CD4-positive, alpha-beta T cell (primary cell): ENCODE data around the gene INSRR. TPM values are rescaled to one million over a fixed set of nuclear protein-coding genes. Genes with fewer than 3 reads are reported as not detected.

Source experiments
- ATAC-seq: fragments of 200-7000 bp; cut with Tn5 transposase; one replicate; pipeline ENCODE4 v1.10.0; 2022; ENCODE audit warnings: mild to moderate bottlenecking; ENCODE audit not compliant: poor library complexity
- CTCF ChIA-PET: fragments of 350-600 bp; sonication (Branson Sonifier 250); formaldehyde crosslinking; loops from one replicate; lab custom pipeline; 2021; ENCODE audit warnings: antibody characterized with exemption, inconsistent platforms; lab: Charles Lee
- POLR2A ChIA-PET: fragments of 350-600 bp; sonication (Branson Sonifier 250); formaldehyde crosslinking; loops from one replicate; lab custom pipeline; 2021; ENCODE audit warnings: antibody characterized with exemption, inconsistent platforms; lab: Charles Lee
- DNase-seq, 14 experiments: peaks; one replicate each; pipeline ENCODE4 v3.0.0-alpha.2; 2013 to 2020; ENCODE audit warnings: mixed read lengths in 2 of 14
- H3K27ac ChIP-seq, 2 donors: one replicate each; pipeline versions ENCODE4 v1.5.1 to v1.7.0; 2013; ENCODE audit warnings: low read length in 2 of 2, low read depth in 1 of 2, mild to moderate bottlenecking in 1 of 2
- H3K27me3 ChIP-seq, 2 experiments: 1 replicate in 1 of 2; 2 replicates in 1 of 2; pipeline versions ENCODE4 v1.6.1 to v1.7.0; 2013; ENCODE audit warnings: low read length in 2 of 2, control low read depth in 1 of 2, mild to moderate bottlenecking in 1 of 2, moderate library complexity in 1 of 2; ENCODE audit not compliant: insufficient read depth in 2 of 2, control insufficient read depth in 1 of 2
- H3K36me3 ChIP-seq: one replicate; pipeline ENCODE4 v1.6.1; 2013; ENCODE audit warnings: low read length, control low read depth; ENCODE audit not compliant: insufficient read depth
- H3K4me1 ChIP-seq: one replicate; pipeline ENCODE4 v1.6.1; 2013; ENCODE audit warnings: low read length, control low read depth; ENCODE audit not compliant: insufficient read depth
- H3K4me3 ChIP-seq: one replicate; pipeline ENCODE4 v1.5.1; 2013; ENCODE audit warnings: mild to moderate bottlenecking, low read length, moderate library complexity
- H3K9me3 ChIP-seq, 2 experiments: 1 replicate in 1 of 2; 2 replicates in 1 of 2; pipeline versions ENCODE4 v1.6.1 to v1.7.0; 2013; ENCODE audit warnings: low read length in 2 of 2, mild to moderate bottlenecking in 2 of 2, control low read depth in 1 of 2, moderate library complexity in 1 of 2; ENCODE audit not compliant: control insufficient read depth in 1 of 2, insufficient read depth in 1 of 2
- H3K27ac Mint-ChIP-seq: one replicate; pipeline ENCODE4 v1.8.0; 2020; ENCODE audit warnings: mixed read lengths
- H3K27me3 Mint-ChIP-seq: one replicate; pipeline ENCODE4 v1.8.0; 2021; ENCODE audit warnings: mixed read lengths
- H3K36me3 Mint-ChIP-seq: one replicate; pipeline ENCODE4 v1.8.0; 2021; ENCODE audit warnings: low read depth, mixed read lengths
- H3K4me1 Mint-ChIP-seq: one replicate; pipeline ENCODE4 v1.8.0; 2021; ENCODE audit warnings: low read depth, mixed read lengths
- H3K4me3 Mint-ChIP-seq: one replicate; pipeline ENCODE4 v1.8.0; 2020; ENCODE audit warnings: mild to moderate bottlenecking, mixed read lengths
- H3K9me3 Mint-ChIP-seq: one replicate; pipeline ENCODE4 v1.8.0; 2020; ENCODE audit warnings: mixed read lengths
- intact Hi-C, 2 experiments: fragments of 100-400 bp; cut with DNase I in 1 of 2; cut with micrococcal nuclease in 1 of 2; formaldehyde crosslinking; loops; one replicate each; pipeline versions ENCODE4 v1.15.1 to v1.9.0; 2023 to 2025; cut with DNase I, micrococcal nuclease
- total RNA-seq, 174 experiments: library from RNA in 2 of 174; stranded (reverse) in 2 of 174; gene quantifications; one replicate each; pipeline ENCODE4 v1.2.3 and lab custom pipeline; 2021 to 2026
- TF ChIP-seq, protein P1 (sequence below): fragments of 200-600 bp; IDR thresholded peaks from one replicate; pipeline ENCODE4 v1.8.0; 2022; ENCODE audit warnings: antibody characterized with exemption, mild to moderate bottlenecking

Gene INSRR
- total RNA-seq, 2 experiments from 2014 or later, result not detected

GRCh38 chr1:156873659-156874058, 14.7 kb upstream of the INSRR start:
- H3K27ac ChIP-seq, result no peak overlapping the region
- ChIA-PET POLR2A (no interaction called here), CTCF (no interaction called here)
- no peaks in the 10 kb centered on the region for H3K36me3 ChIP-seq
- TF ChIP-seq, protein P1, sequence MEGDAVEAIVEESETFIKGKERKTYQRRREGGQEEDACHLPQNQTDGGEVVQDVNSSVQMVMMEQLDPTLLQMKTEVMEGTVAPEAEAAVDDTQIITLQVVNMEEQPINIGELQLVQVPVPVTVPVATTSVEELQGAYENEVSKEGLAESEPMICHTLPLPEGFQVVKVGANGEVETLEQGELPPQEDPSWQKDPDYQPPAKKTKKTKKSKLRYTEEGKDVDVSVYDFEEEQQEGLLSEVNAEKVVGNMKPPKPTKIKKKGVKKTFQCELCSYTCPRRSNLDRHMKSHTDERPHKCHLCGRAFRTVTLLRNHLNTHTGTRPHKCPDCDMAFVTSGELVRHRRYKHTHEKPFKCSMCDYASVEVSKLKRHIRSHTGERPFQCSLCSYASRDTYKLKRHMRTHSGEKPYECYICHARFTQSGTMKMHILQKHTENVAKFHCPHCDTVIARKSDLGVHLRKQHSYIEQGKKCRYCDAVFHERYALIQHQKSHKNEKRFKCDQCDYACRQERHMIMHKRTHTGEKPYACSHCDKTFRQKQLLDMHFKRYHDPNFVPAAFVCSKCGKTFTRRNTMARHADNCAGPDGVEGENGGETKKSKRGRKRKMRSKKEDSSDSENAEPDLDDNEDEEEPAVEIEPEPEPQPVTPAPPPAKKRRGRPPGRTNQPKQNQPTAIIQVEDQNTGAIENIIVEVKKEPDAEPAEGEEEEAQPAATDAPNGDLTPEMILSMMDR, result no peak
- H3K9me3 ChIP-seq, result no peaks in the 10 kb centered on the region
- Mint-ChIP-seq H3K4me1 (no peaks in the 10 kb centered on the region), H3K27me3 (peaks cover 6% of the 10 kb centered on the region), H3K36me3 (no peaks in the 10 kb centered on the region), H3K27ac (no peak overlapping the region), H3K4me3 (no peak overlapping the region), H3K9me3 (no peaks in the 10 kb centered on the region)
- no peaks in the 10 kb centered on the region for H3K4me1 ChIP-seq
- ATAC-seq, result no peak
- DNase-seq, result no peak
- peaks cover 4 to 8% of the 10 kb centered on the region in 2 experiments for H3K27me3 ChIP-seq
- H3K4me3 ChIP-seq, result no peak overlapping the region
- intact Hi-C loops, result no loop called here

DNA sequence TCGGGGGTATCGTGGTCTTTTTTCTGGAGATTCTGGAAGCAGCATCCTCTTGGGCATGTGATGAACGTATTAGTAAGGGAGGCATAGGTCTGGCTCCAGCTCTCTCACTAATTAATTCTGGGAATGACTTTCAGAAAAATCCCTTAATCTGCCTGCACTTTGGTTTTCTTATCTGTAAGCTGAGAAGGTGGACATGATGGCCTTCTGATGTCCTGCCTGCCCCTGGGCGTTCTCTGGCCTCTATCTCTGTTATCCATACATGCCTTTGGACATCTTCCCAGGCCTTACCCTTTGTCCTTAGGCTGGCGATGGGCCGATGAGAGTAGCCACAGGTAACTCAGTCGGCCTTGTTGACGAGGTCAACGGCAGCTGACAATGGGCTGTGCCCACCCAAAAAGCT, 10.5 kb upstream of the INSRR start:
- ChIA-PET CTCF (no interaction called here), POLR2A (no interaction called here)
- no peak overlapping the region for H3K4me3 Mint-ChIP-seq
- Histone ChIP-seq H3K9me3 (no peaks in the 10 kb centered on the region), H3K27me3 (peaks cover 6 to 9% of the 10 kb centered on the region in 2 experiments), H3K27ac (no peak overlapping the region), H3K4me3 (no peak overlapping the region), H3K36me3 (no peaks in the 10 kb centered on the region), H3K4me1 (peaks cover 10% of the 10 kb centered on the region)
- no peaks in the 10 kb centered on the region for H3K9me3 Mint-ChIP-seq
- ATAC-seq (no peak), DNase-seq (no peak)
- no peaks in the 10 kb centered on the region for H3K36me3 Mint-ChIP-seq
- H3K27me3 Mint-ChIP-seq, result peaks cover 16% of the 10 kb centered on the region
- intact Hi-C loops, result loop anchor here in 1 of 2 experiments (10.0 kb wide), 1 partner anchor 145 kb away; the partner anchor contains the start of genes ISG20L2 and METTL25B
- TF ChIP-seq, protein P1, result no peak
- no peak overlapping the region for H3K27ac Mint-ChIP-seq
- peaks cover 4% of the 10 kb centered on the region for H3K4me1 Mint-ChIP-seq

GRCh38 chr1:156868341-156868740, 9.4 kb upstream of the INSRR start:
- CTCF ChIA-PET, result no interaction called here
- TF ChIP-seq, protein P1, result no peak
- H3K27ac ChIP-seq, result no peak overlapping the region
- no peak overlapping the region for H3K4me3 ChIP-seq
- H3K9me3 ChIP-seq, result peaks cover 0 to 4% of the 10 kb centered on the region in 2 experiments
- H3K27ac Mint-ChIP-seq, result no peak overlapping the region
- peaks cover 10% of the 10 kb centered on the region for H3K4me1 ChIP-seq
- POLR2A ChIA-PET, result no interaction called here
- no peaks in the 10 kb centered on the region for H3K9me3 Mint-ChIP-seq
- H3K36me3 Mint-ChIP-seq, result no peaks in the 10 kb centered on the region
- ATAC-seq (no peak), DNase-seq (no peak)
- peaks cover 13% of the 10 kb centered on the region for H3K4me1 Mint-ChIP-seq
- H3K36me3 ChIP-seq, result no peaks in the 10 kb centered on the region
- peaks cover 14 to 15% of the 10 kb centered on the region in 2 experiments for H3K27me3 ChIP-seq
- H3K4me3 Mint-ChIP-seq, result no peak overlapping the region
- intact Hi-C loops, result loop anchor here in 1 of 2 experiments (10.0 kb wide), 1 partner anchor 144 kb away; the partner anchor contains the start of genes ISG20L2 and METTL25B
- H3K27me3 Mint-ChIP-seq, result peaks cover 27% of the 10 kb centered on the region
